ENCODE data around the gene PRDM5.

PRDM5 gene

GRCh38 chr4:120672076-120672475 lies 250.4 kb downstream of the PRDM5 start:
- TF ChIP-seq ARNT (IDR thresholded peaks at IDR 0.05) (no peak), FOXA1 (IDR thresholded peaks at IDR 0.05) (no peak), LEF1 (IDR thresholded peaks at IDR 0.05; ENCODE audit: borderline replicate concordance) (no peak), NFRKB (IDR thresholded peaks at IDR 0.05) (no peak), SP1 (IDR thresholded peaks at IDR 0.05) (no peak), HDGF (IDR thresholded peaks at IDR 0.05; ENCODE audit: borderline replicate concordance) (no peak), PKNOX1 (IDR thresholded peaks at IDR 0.05) (no peak), BHLHE40 (IDR thresholded peaks at IDR 0.05; ENCODE audit: borderline replicate concordance) (no peak)
- ChIA-PET POLR2A (no interaction called here), CTCF (no interaction called here)
- DNase-seq (ENCODE audit: extremely low spot score), result no peak

DNA sequence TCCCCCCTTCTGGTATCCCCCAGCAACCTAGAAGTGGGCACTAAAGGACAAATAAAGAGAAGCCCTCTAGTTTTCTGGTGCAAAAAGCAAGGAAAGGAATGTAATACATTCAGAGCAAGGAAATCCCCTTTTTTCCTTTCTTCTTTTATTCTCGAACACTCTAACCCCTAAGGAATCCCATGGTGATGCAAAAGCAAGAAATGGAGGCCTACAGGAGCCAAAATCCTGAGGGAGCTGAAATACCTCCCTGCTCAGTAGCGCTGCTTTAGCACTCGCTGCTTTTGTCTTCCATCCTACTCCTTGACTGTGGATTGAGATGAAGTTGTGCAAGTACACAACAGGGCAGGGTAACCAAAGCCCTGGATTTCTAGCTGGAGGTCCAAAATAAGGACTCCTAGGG lies 251.0 kb downstream of the PRDM5 start:
- ChIA-PET CTCF (no interaction called here), POLR2A (interaction anchor here (0.7 kb wide), 1 partner anchor 23 kb away, joined by 3 read pairs; no protein-coding TSS in a partner anchor)
- TF ChIP-seq TARDBP (IDR thresholded peaks at IDR 0.05) (no peak), SP1 (IDR thresholded peaks at IDR 0.05) (no peak), PKNOX1 (IDR thresholded peaks at IDR 0.05) (no peak), LEF1 (IDR thresholded peaks at IDR 0.05; ENCODE audit: borderline replicate concordance) (no peak), FOXK2 (IDR thresholded peaks at IDR 0.05) (no peak), ELF4 (IDR thresholded peaks at IDR 0.05) (no peak), SUZ12 (IDR thresholded peaks at IDR 0.05) (no peak), L3MBTL2 (conservative IDR thresholded peaks at IDR 0.05) (no peak), ARNT (IDR thresholded peaks at IDR 0.05) (no peak), NFRKB (IDR thresholded peaks at IDR 0.05) (no peak), ZNF384 (IDR thresholded peaks at IDR 0.05) (no peak), CTBP1 (IDR thresholded peaks at IDR 0.05; ENCODE audit: borderline replicate concordance) (no peak), FOXM1 (IDR thresholded peaks at IDR 0.05; ENCODE audit: borderline replicate concordance) (no peak)
- DNase-seq (ENCODE audit: extremely low spot score), result no peak

GRCh38 chr4:120667102-120667501 lies 255.4 kb downstream of the PRDM5 start:
- TF ChIP-seq ZNF384 (IDR thresholded peaks at IDR 0.05) (no peak), TARDBP (IDR thresholded peaks at IDR 0.05) (no peak), ARNT (IDR thresholded peaks at IDR 0.05) (no peak), BHLHE40 (IDR thresholded peaks at IDR 0.05; ENCODE audit: borderline replicate concordance) (no peak), CTBP1 (IDR thresholded peaks at IDR 0.05; ENCODE audit: borderline replicate concordance) (no peak), SP1 (IDR thresholded peaks at IDR 0.05) (no peak), FOXK2 (IDR thresholded peaks at IDR 0.05) (no peak), FOXM1 (IDR thresholded peaks at IDR 0.05; ENCODE audit: borderline replicate concordance) (no peak), ELF4 (IDR thresholded peaks at IDR 0.05) (no peak), HDGF (IDR thresholded peaks at IDR 0.05; ENCODE audit: borderline replicate concordance) (no peak), L3MBTL2 (conservative IDR thresholded peaks at IDR 0.05) (no peak), NFRKB (IDR thresholded peaks at IDR 0.05) (no peak)
- ChIA-PET POLR2A (no interaction called here), CTCF (no interaction called here)
- no peak for DNase-seq (ENCODE audit: extremely low spot score)

DNA sequence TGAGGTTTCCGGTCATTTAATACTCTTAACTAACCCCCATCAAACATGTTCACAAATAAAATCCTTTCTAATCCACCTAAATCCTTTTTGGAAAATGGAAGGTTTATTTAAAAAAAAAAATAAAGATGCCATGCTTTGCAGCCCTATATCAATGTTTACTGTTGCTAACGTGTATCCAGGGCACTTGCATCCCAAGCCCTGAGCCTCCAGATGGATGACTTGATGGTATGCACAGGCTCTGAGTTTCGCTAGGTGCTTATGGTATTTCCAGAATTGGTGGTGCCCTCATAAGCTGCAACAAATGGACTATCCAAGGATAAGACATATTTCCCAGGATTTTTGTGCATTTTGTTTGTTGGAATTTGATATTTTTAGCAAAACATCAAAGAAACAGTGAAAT lies 257.7 kb downstream of the PRDM5 start:
- POLR2A ChIA-PET, result no interaction called here
- CTCF ChIA-PET, result no interaction called here
- TF ChIP-seq HDGF (IDR thresholded peaks at IDR 0.05; ENCODE audit: borderline replicate concordance) (no peak), LEF1 (IDR thresholded peaks at IDR 0.05; ENCODE audit: borderline replicate concordance) (no peak), FOXA1 (IDR thresholded peaks at IDR 0.05) (no peak), TARDBP (IDR thresholded peaks at IDR 0.05) (no peak), BHLHE40 (IDR thresholded peaks at IDR 0.05; ENCODE audit: borderline replicate concordance) (no peak)
- DNase-seq (ENCODE audit: extremely low spot score), result no peak

DNA sequence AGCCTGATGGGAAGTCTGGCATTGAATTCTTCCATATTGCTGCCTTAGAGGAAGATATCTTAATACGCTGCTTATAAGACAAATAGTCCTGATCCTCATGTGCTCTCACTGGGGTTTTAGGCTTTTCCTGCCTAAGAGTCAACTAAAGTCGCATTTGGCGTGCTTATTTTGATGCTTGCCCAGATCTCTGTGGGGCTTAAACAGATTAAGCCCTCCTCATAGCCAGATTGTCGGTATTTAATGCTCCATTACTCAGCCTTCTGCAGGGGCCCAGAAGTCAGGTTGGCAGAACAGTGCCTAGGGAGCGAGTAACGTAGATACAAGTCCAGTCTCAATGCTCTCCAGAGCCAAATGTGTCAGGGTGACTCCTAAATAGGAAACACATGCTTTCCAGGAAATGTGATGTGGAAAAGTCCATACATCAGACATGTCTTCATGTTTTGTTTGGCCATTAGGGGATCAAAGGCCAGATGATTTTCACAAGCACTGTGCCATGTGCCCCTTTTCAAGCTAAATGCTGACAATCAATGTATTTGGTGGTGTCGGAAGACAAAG lies 262.8 kb downstream of the PRDM5 start:
- ChIA-PET POLR2A (no interaction called here), CTCF (no interaction called here)
- TF ChIP-seq HDGF (IDR thresholded peaks at IDR 0.05; ENCODE audit: borderline replicate concordance) (no peak), ARNT (IDR thresholded peaks at IDR 0.05) (no peak), LEF1 (IDR thresholded peaks at IDR 0.05; ENCODE audit: borderline replicate concordance) (no peak), BHLHE40 (IDR thresholded peaks at IDR 0.05; ENCODE audit: borderline replicate concordance) (no peak)
- no peak for DNase-seq (ENCODE audit: extremely low spot score)

- ChIA-PET CTCF (no interaction called here), POLR2A (no interaction called here)
- no peak for DNase-seq (ENCODE audit: extremely low spot score)
- TF ChIP-seq FOXK2 (IDR thresholded peaks at IDR 0.05) (no peak), HDGF (IDR thresholded peaks at IDR 0.05; ENCODE audit: borderline replicate concordance) (no peak), LEF1 (IDR thresholded peaks at IDR 0.05; ENCODE audit: borderline replicate concordance) (no peak), FOXM1 (IDR thresholded peaks at IDR 0.05; ENCODE audit: borderline replicate concordance) (no peak), ELF4 (IDR thresholded peaks at IDR 0.05) (no peak), FOXA1 (IDR thresholded peaks at IDR 0.05) (no peak), CTBP1 (IDR thresholded peaks at IDR 0.05; ENCODE audit: borderline replicate concordance) (no peak), L3MBTL2 (conservative IDR thresholded peaks at IDR 0.05) (no peak), TARDBP (IDR thresholded peaks at IDR 0.05) (no peak), ARNT (IDR thresholded peaks at IDR 0.05) (no peak), BHLHE40 (IDR thresholded peaks at IDR 0.05; ENCODE audit: borderline replicate concordance) (no peak), NFRKB (IDR thresholded peaks at IDR 0.05) (no peak), PKNOX1 (IDR thresholded peaks at IDR 0.05) (no peak), SUZ12 (IDR thresholded peaks at IDR 0.05) (no peak), ZNF384 (IDR thresholded peaks at IDR 0.05) (no peak), SP1 (IDR thresholded peaks at IDR 0.05) (no peak)
These were observed 263.8 kb downstream of the PRDM5 start for GRCh38 chr4:120658772-120659171.
